Lower lobe of right lung (tissue), 2 donors: ENCODE measurements around the gene HMG20A. TPM values are rescaled to one million over a fixed set of nuclear protein-coding genes. Genes with fewer than 3 reads are reported as not detected.

Experiments used
- ATAC-seq, 2 donors: fragments of 200-7000 bp; cut with Tn5 transposase; one replicate each; pipeline ENCODE4 v1.9.1; 2020 to 2022; ENCODE audit warnings: mild to moderate bottlenecking in 2 of 2, moderate library complexity in 2 of 2
- DNase-seq: peaks from one replicate; pipeline ENCODE4 v3.0.0-alpha.2; 2020
- H3K27ac ChIP-seq: fragments of 200-600 bp; one replicate; pipeline ENCODE4 v1.8.0; 2022
- H3K27me3 ChIP-seq: fragments of 200-600 bp; one replicate; pipeline ENCODE4 v1.8.0; 2022; ENCODE audit warnings: low read depth
- H3K36me3 ChIP-seq: fragments of 200-600 bp; one replicate; pipeline ENCODE4 v1.8.0; 2022; ENCODE audit warnings: mild to moderate bottlenecking
- H3K4me1 ChIP-seq: fragments of 200-600 bp; one replicate; pipeline ENCODE4 v1.8.0; 2022
- H3K4me3 ChIP-seq: fragments of 200-600 bp; one replicate; pipeline ENCODE4 v1.8.0; 2022; ENCODE audit warnings: mild to moderate bottlenecking
- H3K9me3 ChIP-seq: fragments of 200-600 bp; one replicate; pipeline ENCODE4 v1.8.0; 2022
- intact Hi-C: fragments of 100-400 bp; cut with DNase I; formaldehyde crosslinking; loops from one replicate; pipeline ENCODE4 v1.11.0; 2022
- total RNA-seq: library from RNA; stranded (reverse); fragmentation: NEBNext Ultra II Directional; extraction: Animal tissue kit (Norgen Biotek cat#: 25700); gene quantifications from one replicate; pipeline ENCODE4 v1.2.1, GENCODE V29; 2021
- TF ChIP-seq, protein P1 (sequence below): fragments of 200-600 bp; IDR thresholded peaks from one replicate; pipeline ENCODE4 v1.8.0; 2022; ENCODE audit warnings: antibody characterized with exemption, mild to moderate bottlenecking
- donor health status: DM: no; HTN: yes; CAD: no; lungs with severe emphysema.

The HMG20A gene
- total RNA-seq, 1 donor from 2014 or later, result 40.9 TPM

- DNase-seq (no peak), ATAC-seq (no peak)
- peaks cover 21% of the 10 kb centered on the region for H3K4me1 ChIP-seq
- no peaks in the 10 kb centered on the region for H3K36me3 ChIP-seq
- H3K27me3 ChIP-seq, result no peaks in the 10 kb centered on the region
- intact Hi-C loops, result no loop called here
- TF ChIP-seq, protein P1, sequence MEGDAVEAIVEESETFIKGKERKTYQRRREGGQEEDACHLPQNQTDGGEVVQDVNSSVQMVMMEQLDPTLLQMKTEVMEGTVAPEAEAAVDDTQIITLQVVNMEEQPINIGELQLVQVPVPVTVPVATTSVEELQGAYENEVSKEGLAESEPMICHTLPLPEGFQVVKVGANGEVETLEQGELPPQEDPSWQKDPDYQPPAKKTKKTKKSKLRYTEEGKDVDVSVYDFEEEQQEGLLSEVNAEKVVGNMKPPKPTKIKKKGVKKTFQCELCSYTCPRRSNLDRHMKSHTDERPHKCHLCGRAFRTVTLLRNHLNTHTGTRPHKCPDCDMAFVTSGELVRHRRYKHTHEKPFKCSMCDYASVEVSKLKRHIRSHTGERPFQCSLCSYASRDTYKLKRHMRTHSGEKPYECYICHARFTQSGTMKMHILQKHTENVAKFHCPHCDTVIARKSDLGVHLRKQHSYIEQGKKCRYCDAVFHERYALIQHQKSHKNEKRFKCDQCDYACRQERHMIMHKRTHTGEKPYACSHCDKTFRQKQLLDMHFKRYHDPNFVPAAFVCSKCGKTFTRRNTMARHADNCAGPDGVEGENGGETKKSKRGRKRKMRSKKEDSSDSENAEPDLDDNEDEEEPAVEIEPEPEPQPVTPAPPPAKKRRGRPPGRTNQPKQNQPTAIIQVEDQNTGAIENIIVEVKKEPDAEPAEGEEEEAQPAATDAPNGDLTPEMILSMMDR, result no peak
- H3K27ac ChIP-seq, result no peak overlapping the region
- no peak overlapping the region for H3K4me3 ChIP-seq
- H3K9me3 ChIP-seq, result no peaks in the 10 kb centered on the region
Observed at GRCh38 chr15:77437264-77437663, 16.6 kb downstream of the HMG20A start.

GRCh38 chr15:77440378-77440999 is 19.8 kb downstream of the HMG20A start:
- Histone ChIP-seq H3K4me1 (peaks cover 28% of the 10 kb centered on the region), H3K9me3 (no peaks in the 10 kb centered on the region), H3K4me3 (no peak overlapping the region), H3K27me3 (no peaks in the 10 kb centered on the region), H3K27ac (no peak overlapping the region), H3K36me3 (no peaks in the 10 kb centered on the region)
- intact Hi-C loops, result no loop called here
- no peak for DNase-seq
- no peak for ATAC-seq
- TF ChIP-seq, protein P1, result no peak

DNA sequence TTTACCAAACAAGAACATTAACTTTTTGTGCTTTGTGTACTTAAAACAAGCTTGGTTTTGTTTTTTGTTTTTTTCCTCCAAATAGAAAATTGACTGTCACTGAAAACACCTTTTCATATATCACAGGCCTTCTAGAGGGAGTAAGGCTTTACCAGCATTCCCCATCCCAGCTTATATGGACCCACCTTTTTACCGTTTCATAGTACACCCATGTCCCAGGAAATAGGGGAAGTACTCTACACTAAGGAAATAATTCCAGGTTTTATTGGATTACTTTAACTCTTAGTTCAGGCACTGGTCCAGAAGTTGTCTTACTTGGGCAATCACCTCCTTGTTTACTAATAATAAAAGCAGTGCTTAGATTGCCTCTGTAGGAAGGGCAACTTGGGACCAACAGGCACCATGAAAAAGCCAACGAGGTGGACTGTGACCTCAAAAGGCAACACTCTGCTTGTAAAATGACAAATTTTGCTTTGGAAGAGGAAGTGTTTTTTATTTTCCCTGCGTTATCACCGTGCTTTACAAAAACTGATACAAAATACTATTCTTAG is 26.2 kb downstream of the HMG20A start:
- ATAC-seq (no peak), DNase-seq (no peak)
- peaks cover 8% of the 10 kb centered on the region for H3K4me1 ChIP-seq

DNA sequence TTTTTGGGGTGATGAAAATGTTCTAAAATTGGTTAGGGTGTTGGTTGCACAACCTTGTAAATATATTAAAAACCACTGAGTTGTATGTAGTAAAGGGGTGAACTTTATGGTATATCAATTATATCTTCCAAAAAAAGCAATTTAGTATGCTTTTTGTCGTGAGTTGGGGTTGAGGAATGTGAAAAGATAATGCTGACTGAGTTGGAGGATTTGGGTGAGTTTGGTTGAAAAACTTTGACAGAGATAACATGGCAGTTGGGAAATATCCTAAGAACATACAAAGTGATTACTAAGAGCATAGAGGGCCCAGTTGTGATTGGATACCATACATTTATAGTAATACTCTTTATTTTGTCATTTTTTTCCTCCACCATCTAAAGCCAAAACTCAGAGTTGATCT is 33.6 kb downstream of the HMG20A start:
- intact Hi-C loops, result no loop called here
- TF ChIP-seq, protein P1, result no peak
- Histone ChIP-seq H3K27me3 (no peaks in the 10 kb centered on the region), H3K9me3 (no peaks in the 10 kb centered on the region), H3K36me3 (peaks cover 8% of the 10 kb centered on the region), H3K27ac (no peak overlapping the region), H3K4me3 (no peak overlapping the region), H3K4me1 (peaks cover 43% of the 10 kb centered on the region)
- ATAC-seq, result no peak
- DNase-seq, result no peak

More for the DNA sequence above, 26.2 kb downstream of the HMG20A start:
- intact Hi-C loops, result no loop called here
- Histone ChIP-seq H3K27me3 (no peaks in the 10 kb centered on the region), H3K27ac (no peak overlapping the region), H3K9me3 (no peaks in the 10 kb centered on the region), H3K36me3 (no peaks in the 10 kb centered on the region), H3K4me3 (no peak overlapping the region)
- TF ChIP-seq, protein P1, result no peak

DNA sequence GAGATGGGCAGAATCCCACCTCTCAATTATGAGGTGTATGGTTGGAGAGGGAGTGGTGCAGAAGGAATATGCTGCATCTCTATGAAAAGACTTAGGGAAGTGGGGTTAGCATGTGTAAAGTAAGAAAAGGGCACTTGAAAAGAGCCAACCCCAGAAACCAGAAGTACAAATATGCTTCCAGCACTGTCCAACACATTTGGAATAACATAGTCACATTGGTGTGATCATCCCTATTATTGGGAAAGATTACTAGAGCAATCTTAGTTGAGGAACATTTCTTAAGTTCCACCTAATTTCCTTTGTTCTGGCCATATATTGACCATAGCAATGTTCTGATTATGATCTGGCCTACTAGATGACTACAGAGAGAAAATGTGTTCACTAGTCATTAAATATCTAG is 34.3 kb downstream of the HMG20A start:
- H3K9me3 ChIP-seq, result no peaks in the 10 kb centered on the region
- DNase-seq, result no peak
- intact Hi-C loops, result no loop called here
- peak overlapping the region; percentile 50 for H3K27ac ChIP-seq
- TF ChIP-seq, protein P1, result no peak
- peaks cover 15% of the 10 kb centered on the region for H3K36me3 ChIP-seq
- H3K4me1 ChIP-seq, result peaks cover 43% of the 10 kb centered on the region
- no peak overlapping the region for H3K4me3 ChIP-seq
- no peak for ATAC-seq
- no peaks in the 10 kb centered on the region for H3K27me3 ChIP-seq
